ENCODE results near the gene WWOX. TPM values are rescaled to one million over a fixed set of nuclear protein-coding genes. Genes with fewer than 3 reads are reported as not detected.

WWOX gene
- total RNA-seq, 1 donor from 2014 or later: 28.2 TPM

- H3K36me3 Mint-ChIP-seq: peaks cover 5% of the 10 kb centered on the region
- H3K27ac Mint-ChIP-seq: no peak overlapping the region
- H3K4me3 Mint-ChIP-seq: no peak overlapping the region
- TF ChIP-seq, protein P1, sequence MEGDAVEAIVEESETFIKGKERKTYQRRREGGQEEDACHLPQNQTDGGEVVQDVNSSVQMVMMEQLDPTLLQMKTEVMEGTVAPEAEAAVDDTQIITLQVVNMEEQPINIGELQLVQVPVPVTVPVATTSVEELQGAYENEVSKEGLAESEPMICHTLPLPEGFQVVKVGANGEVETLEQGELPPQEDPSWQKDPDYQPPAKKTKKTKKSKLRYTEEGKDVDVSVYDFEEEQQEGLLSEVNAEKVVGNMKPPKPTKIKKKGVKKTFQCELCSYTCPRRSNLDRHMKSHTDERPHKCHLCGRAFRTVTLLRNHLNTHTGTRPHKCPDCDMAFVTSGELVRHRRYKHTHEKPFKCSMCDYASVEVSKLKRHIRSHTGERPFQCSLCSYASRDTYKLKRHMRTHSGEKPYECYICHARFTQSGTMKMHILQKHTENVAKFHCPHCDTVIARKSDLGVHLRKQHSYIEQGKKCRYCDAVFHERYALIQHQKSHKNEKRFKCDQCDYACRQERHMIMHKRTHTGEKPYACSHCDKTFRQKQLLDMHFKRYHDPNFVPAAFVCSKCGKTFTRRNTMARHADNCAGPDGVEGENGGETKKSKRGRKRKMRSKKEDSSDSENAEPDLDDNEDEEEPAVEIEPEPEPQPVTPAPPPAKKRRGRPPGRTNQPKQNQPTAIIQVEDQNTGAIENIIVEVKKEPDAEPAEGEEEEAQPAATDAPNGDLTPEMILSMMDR (conservative IDR thresholded peaks at IDR 0.05): no peak
- H3K4me1 Mint-ChIP-seq (ENCODE audit: unreplicated experiment): peaks cover 13% of the 10 kb centered on the region
- no peak for DNase-seq (ENCODE audit: extremely low spot score, unreplicated experiment)
- H3K9me3 Mint-ChIP-seq: no peaks in the 10 kb centered on the region
- no peaks in the 10 kb centered on the region for H3K27me3 Mint-ChIP-seq
These were observed 339.2 kb downstream of the WWOX start for GRCh38 chr16:78438632-78439031.

DNA sequence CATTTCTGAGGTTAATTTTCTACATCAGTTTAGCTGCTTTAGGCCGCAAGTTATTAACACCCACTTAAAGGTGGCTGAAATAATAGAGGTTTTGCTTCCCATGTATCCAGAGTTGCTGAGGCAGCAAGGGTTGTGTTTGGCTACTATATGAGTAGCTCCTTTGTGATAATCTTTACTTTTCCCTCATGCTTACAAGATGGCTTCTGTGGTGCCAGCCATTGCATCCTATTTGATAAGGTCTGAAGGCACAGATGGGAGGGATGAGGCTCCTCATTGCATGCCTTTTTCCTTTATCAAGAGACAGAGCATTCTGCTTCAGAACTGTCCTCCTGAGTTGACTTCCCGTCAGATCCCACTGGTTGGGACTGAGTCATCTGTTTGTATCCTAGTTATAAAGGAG, 340.2 kb downstream of the WWOX start:
- H3K4me3 Mint-ChIP-seq: no peak overlapping the region
- H3K4me1 Mint-ChIP-seq (ENCODE audit: unreplicated experiment): peaks cover 15% of the 10 kb centered on the region
- TF ChIP-seq, protein P1 (conservative IDR thresholded peaks at IDR 0.05): no peak
- no peak for DNase-seq (ENCODE audit: extremely low spot score, unreplicated experiment)
- no peak overlapping the region for H3K27ac Mint-ChIP-seq
- H3K27me3 Mint-ChIP-seq: no peaks in the 10 kb centered on the region
- H3K9me3 Mint-ChIP-seq: no peaks in the 10 kb centered on the region
- peaks cover under 1% of the 10 kb centered on the region for H3K36me3 Mint-ChIP-seq

- Mint-ChIP-seq H3K36me3 (no peaks in the 10 kb centered on the region), H3K9me3 (no peaks in the 10 kb centered on the region), H3K27me3 (no peaks in the 10 kb centered on the region), H3K27ac (no peak overlapping the region), H3K4me1 (ENCODE audit: unreplicated experiment) (peaks cover 15% of the 10 kb centered on the region), H3K4me3 (no peak overlapping the region)
- TF ChIP-seq, protein P1 (conservative IDR thresholded peaks at IDR 0.05): no peak
- DNase-seq (ENCODE audit: extremely low spot score, unreplicated experiment): no peak
These were observed 341.8 kb downstream of the WWOX start for GRCh38 chr16:78441298-78441697.

DNA sequence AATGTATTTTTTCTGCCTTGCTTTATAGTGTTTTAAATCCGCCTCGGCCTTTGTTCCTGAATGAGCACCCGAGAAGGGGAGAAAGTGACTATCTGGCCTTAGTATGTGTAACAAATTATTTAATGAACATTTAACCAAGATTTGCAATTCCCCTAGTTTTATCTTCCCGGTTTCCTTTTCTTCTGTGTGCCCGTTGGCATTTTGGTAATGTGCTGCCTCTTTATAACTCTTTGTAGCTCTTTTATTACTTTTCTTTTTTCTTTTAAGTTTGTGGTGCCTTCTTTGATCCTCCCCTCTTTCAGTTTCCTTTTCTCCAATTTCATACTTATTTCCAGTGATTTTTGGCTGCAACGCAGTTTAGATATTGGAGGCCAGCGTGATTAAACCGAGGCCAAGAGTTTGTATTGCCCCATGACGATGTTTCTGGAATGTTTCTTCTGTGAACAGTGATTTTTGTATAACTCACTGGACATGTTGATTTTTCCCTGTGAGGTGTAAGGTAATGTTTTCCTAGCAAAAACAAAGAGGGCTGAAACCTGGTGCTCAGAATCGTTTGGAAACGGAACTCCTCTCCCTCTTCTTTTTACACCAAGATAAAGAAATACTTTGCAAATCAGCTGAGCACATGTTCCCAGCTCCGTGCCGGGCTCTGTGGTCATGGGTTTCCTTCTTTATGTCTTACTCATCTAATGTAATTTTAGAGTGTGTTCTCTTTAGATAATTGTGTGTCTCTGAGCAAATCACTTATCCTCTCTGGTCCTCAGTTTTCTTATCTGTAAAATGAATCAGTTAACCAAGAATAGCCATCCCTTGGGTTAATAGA, 344.3 kb downstream of the WWOX start:
- H3K9me3 Mint-ChIP-seq: no peaks in the 10 kb centered on the region
- H3K27ac Mint-ChIP-seq: no peak overlapping the region
- H3K4me3 Mint-ChIP-seq: peak overlapping the region; percentile 30
- no peaks in the 10 kb centered on the region for H3K27me3 Mint-ChIP-seq
- peaks cover 15% of the 10 kb centered on the region for H3K4me1 Mint-ChIP-seq (ENCODE audit: unreplicated experiment)
- H3K36me3 Mint-ChIP-seq: no peaks in the 10 kb centered on the region
- TF ChIP-seq, protein P1 (conservative IDR thresholded peaks at IDR 0.05): no peak
- no peak for DNase-seq (ENCODE audit: extremely low spot score, unreplicated experiment)

GRCh38 chr16:78445818-78446217, 346.4 kb downstream of the WWOX start:
- DNase-seq (ENCODE audit: extremely low spot score, unreplicated experiment): no peak
- Mint-ChIP-seq H3K27ac (no peak overlapping the region), H3K27me3 (no peaks in the 10 kb centered on the region), H3K4me1 (ENCODE audit: unreplicated experiment) (peaks cover 19% of the 10 kb centered on the region), H3K4me3 (no peak overlapping the region), H3K9me3 (no peaks in the 10 kb centered on the region), H3K36me3 (no peaks in the 10 kb centered on the region)
- TF ChIP-seq, protein P1 (conservative IDR thresholded peaks at IDR 0.05): no peak
